ENCODE data around the gene PCDH17.

DNA sequence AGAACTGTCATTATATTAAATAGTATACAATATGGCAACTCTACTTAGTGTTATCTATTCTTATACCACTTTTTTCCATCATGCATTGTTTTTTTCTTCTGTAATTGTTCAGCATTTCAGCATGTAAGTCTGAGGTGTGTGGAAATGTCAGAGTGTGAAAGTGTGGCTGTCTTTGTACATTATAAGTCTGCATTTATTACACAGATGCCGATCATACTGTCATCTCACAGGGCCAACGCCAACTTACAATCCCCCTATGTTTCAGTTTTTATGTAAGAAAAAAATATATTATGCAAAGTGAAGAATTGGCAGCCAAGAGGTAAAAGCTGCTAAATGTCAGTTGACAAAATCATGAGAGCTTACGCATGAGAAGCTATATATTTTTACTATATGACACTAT, 42.9 kb upstream of the PCDH17 start:
- TF ChIP-seq POLR2A (IDR thresholded peaks at IDR 0.05; ENCODE audit: low read depth, low read length) = no peak
- no peak for TF ChIP-seq SPI1 (IDR thresholded peaks at IDR 0.05; ENCODE audit: low read depth, low read length)
- TF ChIP-seq POLR2AphosphoS5 (IDR thresholded peaks at IDR 0.05; ENCODE audit: low read depth, low read length) = no peak
